ENCODE data around the gene OSBPL9. TPM values are rescaled to one million over a fixed set of nuclear protein-coding genes. Genes with fewer than 3 reads are reported as not detected.

Gene OSBPL9, protein sequence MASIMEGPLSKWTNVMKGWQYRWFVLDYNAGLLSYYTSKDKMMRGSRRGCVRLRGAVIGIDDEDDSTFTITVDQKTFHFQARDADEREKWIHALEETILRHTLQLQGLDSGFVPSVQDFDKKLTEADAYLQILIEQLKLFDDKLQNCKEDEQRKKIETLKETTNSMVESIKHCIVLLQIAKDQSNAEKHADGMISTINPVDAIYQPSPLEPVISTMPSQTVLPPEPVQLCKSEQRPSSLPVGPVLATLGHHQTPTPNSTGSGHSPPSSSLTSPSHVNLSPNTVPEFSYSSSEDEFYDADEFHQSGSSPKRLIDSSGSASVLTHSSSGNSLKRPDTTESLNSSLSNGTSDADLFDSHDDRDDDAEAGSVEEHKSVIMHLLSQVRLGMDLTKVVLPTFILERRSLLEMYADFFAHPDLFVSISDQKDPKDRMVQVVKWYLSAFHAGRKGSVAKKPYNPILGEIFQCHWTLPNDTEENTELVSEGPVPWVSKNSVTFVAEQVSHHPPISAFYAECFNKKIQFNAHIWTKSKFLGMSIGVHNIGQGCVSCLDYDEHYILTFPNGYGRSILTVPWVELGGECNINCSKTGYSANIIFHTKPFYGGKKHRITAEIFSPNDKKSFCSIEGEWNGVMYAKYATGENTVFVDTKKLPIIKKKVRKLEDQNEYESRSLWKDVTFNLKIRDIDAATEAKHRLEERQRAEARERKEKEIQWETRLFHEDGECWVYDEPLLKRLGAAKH
- total RNA-seq (10 to 100 TPM; 49.7 to 81.5 (median 71.9) TPM), polyA plus RNA-seq (10 to 100 TPM; 31.8 to 34.9 (median 32.2) TPM)

DNA sequence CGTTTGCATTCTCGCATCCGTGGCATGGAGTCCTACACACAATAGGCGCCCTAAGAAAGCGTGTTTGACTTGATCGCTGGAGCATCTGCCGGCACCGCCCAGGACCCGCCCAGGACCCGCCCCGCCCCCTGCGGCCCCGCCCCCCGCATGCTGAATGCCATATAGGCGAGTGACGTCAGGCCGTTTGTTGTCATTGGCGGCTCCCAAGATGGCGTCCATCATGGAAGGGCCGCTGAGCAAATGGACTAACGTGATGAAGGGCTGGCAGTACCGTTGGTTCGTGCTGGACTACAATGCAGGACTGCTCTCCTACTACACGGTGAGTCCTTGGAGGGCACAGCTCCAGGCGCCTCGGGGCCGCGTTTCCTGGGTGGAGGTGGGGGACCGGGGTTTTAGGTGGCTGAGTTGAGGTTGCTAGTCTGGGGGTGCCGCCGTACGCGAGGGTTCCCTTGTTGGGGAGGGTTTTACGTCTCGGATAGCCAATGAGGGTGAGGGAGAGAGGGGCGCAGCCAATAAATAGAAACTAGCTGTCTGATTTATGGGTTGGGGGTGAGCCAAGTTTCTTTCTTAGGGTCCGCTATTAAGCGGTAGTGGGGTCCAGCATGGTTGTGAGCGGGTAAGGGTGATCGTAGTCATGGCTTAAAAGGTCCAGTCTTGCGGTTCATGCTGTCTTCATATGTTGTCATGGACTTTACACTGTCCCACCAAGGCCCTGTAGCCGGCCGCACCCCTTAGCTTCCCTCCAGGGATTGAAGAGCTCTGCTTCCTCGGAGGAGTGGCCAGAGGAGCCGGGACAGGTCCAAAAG is at the start of gene OSBPL9:
TSS of gene OSBPL9 (plus strand) at position 190 of the 806 bp plus-strand sequence. CDS start at position 209, 19 bp downstream.
- DNase-seq: peak; percentile 96
- intact Hi-C loops (cut with DNase I): loop anchor here (5.0 kb wide), 1 partner anchor 100 kb away; the partner anchor contains the start of gene EPS15
- H3K27ac ChIP-seq: peak within 1 kb of the TSS; percentile 84 to 90 (median 88)
- H3K27me3 ChIP-seq: no peaks in the 10 kb centered on the region
- H3K9me3 ChIP-seq: no peaks in the 10 kb centered on the region
- 0 to 1% methylated on average over 45 of the region's 45 CpGs for WGBS, 2 donors
- TF ChIP-seq EP300 (IDR thresholded peaks at IDR 0.05): no peak
- peak; percentile 88 to 96 (median 92) for TF ChIP-seq POLR2AphosphoS5 (IDR thresholded peaks at IDR 0.05)
- TF ChIP-seq, protein P1, sequence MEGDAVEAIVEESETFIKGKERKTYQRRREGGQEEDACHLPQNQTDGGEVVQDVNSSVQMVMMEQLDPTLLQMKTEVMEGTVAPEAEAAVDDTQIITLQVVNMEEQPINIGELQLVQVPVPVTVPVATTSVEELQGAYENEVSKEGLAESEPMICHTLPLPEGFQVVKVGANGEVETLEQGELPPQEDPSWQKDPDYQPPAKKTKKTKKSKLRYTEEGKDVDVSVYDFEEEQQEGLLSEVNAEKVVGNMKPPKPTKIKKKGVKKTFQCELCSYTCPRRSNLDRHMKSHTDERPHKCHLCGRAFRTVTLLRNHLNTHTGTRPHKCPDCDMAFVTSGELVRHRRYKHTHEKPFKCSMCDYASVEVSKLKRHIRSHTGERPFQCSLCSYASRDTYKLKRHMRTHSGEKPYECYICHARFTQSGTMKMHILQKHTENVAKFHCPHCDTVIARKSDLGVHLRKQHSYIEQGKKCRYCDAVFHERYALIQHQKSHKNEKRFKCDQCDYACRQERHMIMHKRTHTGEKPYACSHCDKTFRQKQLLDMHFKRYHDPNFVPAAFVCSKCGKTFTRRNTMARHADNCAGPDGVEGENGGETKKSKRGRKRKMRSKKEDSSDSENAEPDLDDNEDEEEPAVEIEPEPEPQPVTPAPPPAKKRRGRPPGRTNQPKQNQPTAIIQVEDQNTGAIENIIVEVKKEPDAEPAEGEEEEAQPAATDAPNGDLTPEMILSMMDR (IDR thresholded peaks at IDR 0.05): no peak
- TF ChIP-seq POLR2A (IDR thresholded peaks at IDR 0.05): peak; percentile 32 to 47
- peaks cover 0 to 63% (median 49%) of the 10 kb centered on the region in 4 donors for H3K4me1 ChIP-seq
- peak within 1 kb of the TSS; percentile 66 to 80 (median 77) for H3K4me3 ChIP-seq
- H3K36me3 ChIP-seq: no peaks in the 10 kb centered on the region

DNA sequence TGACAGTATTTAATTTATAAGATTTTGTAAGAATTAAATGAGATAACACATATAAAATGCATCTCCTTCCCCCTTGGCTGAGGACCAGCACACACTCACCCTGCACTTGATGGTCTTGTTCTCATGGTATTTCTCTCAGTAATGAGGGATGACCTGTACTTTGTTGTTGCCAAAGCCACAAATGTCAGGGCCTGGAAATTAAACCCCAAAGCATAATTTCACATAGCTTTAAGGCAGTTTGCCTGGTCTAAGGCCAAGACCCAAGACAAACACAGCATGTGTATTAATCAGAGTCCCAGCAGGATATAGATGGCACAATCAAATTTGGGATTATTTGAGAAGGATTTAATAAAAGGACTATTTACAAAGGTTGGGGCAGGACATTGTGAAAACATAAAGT is 49.2 kb upstream of the OSBPL9 start:
- peaks cover 0 to 28% (median 11%) of the 10 kb centered on the region in 4 donors for H3K4me1 ChIP-seq

DNA sequence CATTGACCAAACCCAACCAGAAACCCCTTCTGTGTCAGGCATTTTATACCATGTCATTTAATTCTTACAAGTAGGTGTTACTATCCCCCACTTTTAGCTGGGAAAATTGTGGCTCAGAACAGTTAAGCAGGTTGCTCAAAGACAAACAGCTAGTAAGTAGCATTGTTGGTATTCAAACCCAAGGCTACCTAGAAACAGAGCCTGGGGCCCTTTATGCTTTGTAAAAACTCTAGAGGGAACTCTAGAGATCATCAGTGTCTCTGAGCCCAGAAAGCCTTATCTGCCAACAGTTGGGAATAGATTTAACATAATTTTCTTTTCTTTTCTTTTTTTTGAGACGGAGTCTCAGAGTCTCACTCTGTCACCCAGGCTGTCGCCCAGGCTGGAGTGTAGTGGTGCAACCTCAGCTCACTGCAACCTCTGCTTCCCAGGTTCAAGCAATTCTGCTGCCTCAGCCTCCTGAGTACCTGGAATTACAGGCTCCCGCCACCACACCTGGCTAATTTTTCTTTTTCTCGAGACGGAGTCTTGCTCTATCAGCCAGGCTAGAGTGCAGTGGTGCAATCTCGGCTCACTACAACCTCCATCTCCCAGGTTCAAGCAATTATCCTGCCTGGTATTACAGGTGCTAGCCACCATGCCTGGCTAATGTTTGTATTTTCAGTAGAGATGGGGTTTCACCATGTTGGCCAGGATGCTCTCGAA is 48.5 kb upstream of the OSBPL9 start:
- Histone ChIP-seq H3K36me3 (no peaks in the 10 kb centered on the region), H3K4me1 (peaks cover 0 to 21% (median 6%) of the 10 kb centered on the region in 4 donors), H3K9me3 (no peaks in the 10 kb centered on the region), H3K27ac (no peak overlapping the region), H3K4me3 (no peak overlapping the region), H3K27me3 (no peaks in the 10 kb centered on the region)
- no peak for TF ChIP-seq POLR2A (IDR thresholded peaks at IDR 0.05)
- TF ChIP-seq, protein P1 (IDR thresholded peaks at IDR 0.05): no peak
- no peak for TF ChIP-seq POLR2AphosphoS5 (IDR thresholded peaks at IDR 0.05)
- TF ChIP-seq EP300 (IDR thresholded peaks at IDR 0.05): no peak
- intact Hi-C loops (cut with DNase I): no loop called here
- WGBS, 2 donors: 93 to 96% methylated on average over 7 of the region's 7 CpGs
- no peak for DNase-seq

More for the DNA sequence above, 49.2 kb upstream of the OSBPL9 start:
- no peak overlapping the region for H3K27ac ChIP-seq
- no peaks in the 10 kb centered on the region for H3K9me3 ChIP-seq
- no peaks in the 10 kb centered on the region for H3K36me3 ChIP-seq
- intact Hi-C loops (cut with DNase I): no loop called here
- no peaks in the 10 kb centered on the region for H3K27me3 ChIP-seq
- no peak for DNase-seq
- TF ChIP-seq POLR2A (IDR thresholded peaks at IDR 0.05) (no peak), EP300 (IDR thresholded peaks at IDR 0.05) (no peak), POLR2AphosphoS5 (IDR thresholded peaks at IDR 0.05) (no peak)
- TF ChIP-seq, protein P1 (IDR thresholded peaks at IDR 0.05): no peak
- no peak overlapping the region for H3K4me3 ChIP-seq
